ENCODE results near the gene TGM2.

GRCh38 chr20:38111366-38112232, 53.5 kb downstream of the TGM2 start:
- TF ChIP-seq GATA2 (IDR thresholded peaks at IDR 0.05; ENCODE audit: low read depth, low read length) (no peak), GATA3 (IDR thresholded peaks at IDR 0.05; ENCODE audit: low read depth, low read length) (no peak)
